Measurements from ENCODE around the gene MAN1A2. TPM values are rescaled to one million over a fixed set of nuclear protein-coding genes. Genes with fewer than 3 reads are reported as not detected.

MAN1A2 gene
- total RNA-seq, 1 donor: 51.0 TPM

GRCh38 chr1:117574161-117574835 lies 207.0 kb downstream of the MAN1A2 start:
- Histone ChIP-seq H3K4me1 (ENCODE audit: insufficient read depth, low read length) (no peaks in the 10 kb centered on the region), H3K36me3 (ENCODE audit: insufficient read depth, low read length) (no peaks in the 10 kb centered on the region), H3K27me3 (ENCODE audit: insufficient read depth, low read length) (peaks cover 9% of the 10 kb centered on the region), H3K4me3 (ENCODE audit: insufficient read depth, low read length) (no peak overlapping the region), H2AFZ (ENCODE audit: low read length) (no peak overlapping the region), H4K20me1 (ENCODE audit: insufficient read depth, low read length) (no peaks in the 10 kb centered on the region), H3K79me2 (ENCODE audit: insufficient read depth, low read length) (no peaks in the 10 kb centered on the region), H3K4me2 (ENCODE audit: insufficient read depth, low read length) (no peak overlapping the region), H3K27ac (ENCODE audit: low read depth, low read length) (no peak overlapping the region), H3K9me3 (ENCODE audit: low read depth, low read length) (no peaks in the 10 kb centered on the region)
- TF ChIP-seq CTCF (IDR thresholded peaks at IDR 0.05; ENCODE audit: extremely low read depth, low read depth, low read length): no peak
- no peak for DNase-seq (ENCODE audit: insufficient read length, low spot score, missing footprints)

- Histone ChIP-seq H3K27me3 (ENCODE audit: insufficient read depth, low read length) (peaks cover 4% of the 10 kb centered on the region), H3K4me2 (ENCODE audit: insufficient read depth, low read length) (no peak overlapping the region), H3K4me3 (ENCODE audit: insufficient read depth, low read length) (no peak overlapping the region), H4K20me1 (ENCODE audit: insufficient read depth, low read length) (no peaks in the 10 kb centered on the region), H2AFZ (ENCODE audit: low read length) (no peak overlapping the region), H3K9me3 (ENCODE audit: low read depth, low read length) (no peaks in the 10 kb centered on the region), H3K4me1 (ENCODE audit: insufficient read depth, low read length) (no peaks in the 10 kb centered on the region), H3K27ac (ENCODE audit: low read depth, low read length) (no peak overlapping the region), H3K79me2 (ENCODE audit: insufficient read depth, low read length) (no peaks in the 10 kb centered on the region), H3K36me3 (ENCODE audit: insufficient read depth, low read length) (no peaks in the 10 kb centered on the region)
- no peak for DNase-seq (ENCODE audit: insufficient read length, low spot score, missing footprints)
- no peak for TF ChIP-seq CTCF (IDR thresholded peaks at IDR 0.05; ENCODE audit: extremely low read depth, low read depth, low read length)
These were observed 208.5 kb downstream of the MAN1A2 start for GRCh38 chr1:117575586-117576225.

GRCh38 chr1:117576236-117576635 lies 209.0 kb downstream of the MAN1A2 start:
- Histone ChIP-seq H3K79me2 (ENCODE audit: insufficient read depth, low read length) (no peaks in the 10 kb centered on the region), H3K27ac (ENCODE audit: low read depth, low read length) (no peak overlapping the region), H3K4me1 (ENCODE audit: insufficient read depth, low read length) (no peaks in the 10 kb centered on the region), H2AFZ (ENCODE audit: low read length) (no peak overlapping the region), H3K27me3 (ENCODE audit: insufficient read depth, low read length) (no peaks in the 10 kb centered on the region), H3K4me3 (ENCODE audit: insufficient read depth, low read length) (no peak overlapping the region), H3K4me2 (ENCODE audit: insufficient read depth, low read length) (no peak overlapping the region), H4K20me1 (ENCODE audit: insufficient read depth, low read length) (no peaks in the 10 kb centered on the region), H3K36me3 (ENCODE audit: insufficient read depth, low read length) (no peaks in the 10 kb centered on the region), H3K9me3 (ENCODE audit: low read depth, low read length) (no peaks in the 10 kb centered on the region)
- no peak for DNase-seq (ENCODE audit: insufficient read length, low spot score, missing footprints)
- no peak for TF ChIP-seq CTCF (IDR thresholded peaks at IDR 0.05; ENCODE audit: extremely low read depth, low read depth, low read length)

GRCh38 chr1:117577191-117577885 lies 210.1 kb downstream of the MAN1A2 start:
- Histone ChIP-seq H3K79me2 (ENCODE audit: insufficient read depth, low read length) (no peaks in the 10 kb centered on the region), H2AFZ (ENCODE audit: low read length) (no peak overlapping the region), H3K27me3 (ENCODE audit: insufficient read depth, low read length) (no peaks in the 10 kb centered on the region), H3K4me3 (ENCODE audit: insufficient read depth, low read length) (no peak overlapping the region), H4K20me1 (ENCODE audit: insufficient read depth, low read length) (no peaks in the 10 kb centered on the region), H3K4me2 (ENCODE audit: insufficient read depth, low read length) (no peak overlapping the region), H3K4me1 (ENCODE audit: insufficient read depth, low read length) (no peaks in the 10 kb centered on the region), H3K27ac (ENCODE audit: low read depth, low read length) (no peak overlapping the region), H3K9me3 (ENCODE audit: low read depth, low read length) (no peaks in the 10 kb centered on the region), H3K36me3 (ENCODE audit: insufficient read depth, low read length) (no peaks in the 10 kb centered on the region)
- no peak for DNase-seq (ENCODE audit: insufficient read length, low spot score, missing footprints)
- no peak for TF ChIP-seq CTCF (IDR thresholded peaks at IDR 0.05; ENCODE audit: extremely low read depth, low read depth, low read length)
